Measurements from ENCODE around the gene WWC2.

WWC2 gene

DNA sequence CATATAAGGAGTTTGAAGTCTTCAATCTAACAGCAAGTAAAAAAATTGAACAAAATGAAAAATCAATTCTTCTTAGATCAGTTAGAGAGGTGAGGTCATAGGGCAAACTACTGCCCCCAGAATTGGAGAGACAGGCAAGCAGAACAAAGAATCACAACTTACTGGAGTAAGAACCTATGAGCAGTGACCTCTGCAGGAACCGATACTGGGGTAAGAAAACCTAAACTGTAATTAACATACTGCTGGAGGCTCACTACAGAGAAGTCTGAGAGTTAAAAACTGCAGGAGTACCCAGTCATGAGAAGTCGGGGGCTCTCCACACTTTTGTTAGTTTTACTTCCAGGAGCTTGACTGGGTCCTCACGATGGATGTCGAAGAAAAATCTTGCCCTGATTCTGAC, 205.0 kb downstream of the WWC2 start:
- no CpG with 5 or more reads among the region's 4 CpGs for WGBS (ENCODE audit: insufficient coverage, insufficient read length)
- no peaks in the 10 kb centered on the region for H3K4me1 ChIP-seq (ENCODE audit: control insufficient read depth, insufficient read depth, low read length)
- H3K27ac ChIP-seq (ENCODE audit: low read length), result no peak overlapping the region
- H3K36me3 ChIP-seq (ENCODE audit: control insufficient read depth, insufficient read depth, low read length), result no peaks in the 10 kb centered on the region
- H3K4me3 ChIP-seq (ENCODE audit: low read length), result no peak overlapping the region
- no peaks in the 10 kb centered on the region for H3K9me3 ChIP-seq (ENCODE audit: control insufficient read depth, insufficient read depth, low read length)
- H3K27me3 ChIP-seq (ENCODE audit: control insufficient read depth, insufficient read depth, low read length), result no peaks in the 10 kb centered on the region
- no peak for DNase-seq (ENCODE audit: low read depth, low spot score)

DNA sequence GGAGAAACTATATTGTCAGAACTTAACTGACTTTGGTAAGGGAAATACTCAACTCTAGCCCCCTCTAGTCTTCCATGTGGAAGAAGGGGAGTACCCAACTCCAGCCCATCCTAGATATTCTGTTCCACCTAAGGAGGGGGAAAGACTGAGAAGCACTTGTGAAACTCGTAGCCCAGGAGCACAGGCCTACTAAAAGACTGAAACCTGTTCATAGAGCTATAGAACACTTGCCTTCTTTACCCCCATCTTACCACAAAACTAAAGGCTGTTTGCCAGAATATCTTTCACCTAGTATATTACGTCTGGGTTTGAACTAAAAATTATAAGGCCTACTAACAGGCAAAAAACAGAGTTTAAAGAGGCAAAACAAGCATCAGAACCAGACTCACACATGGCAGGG, 205.5 kb downstream of the WWC2 start:
- Histone ChIP-seq H3K27ac (ENCODE audit: low read length) (no peak overlapping the region), H3K9me3 (ENCODE audit: control insufficient read depth, insufficient read depth, low read length) (no peaks in the 10 kb centered on the region), H3K4me1 (ENCODE audit: control insufficient read depth, insufficient read depth, low read length) (no peaks in the 10 kb centered on the region), H3K4me3 (ENCODE audit: low read length) (no peak overlapping the region), H3K36me3 (ENCODE audit: control insufficient read depth, insufficient read depth, low read length) (no peaks in the 10 kb centered on the region), H3K27me3 (ENCODE audit: control insufficient read depth, insufficient read depth, low read length) (no peaks in the 10 kb centered on the region)
- no CpG with 5 or more reads among the region's 2 CpGs for WGBS (ENCODE audit: insufficient coverage, insufficient read length)
- DNase-seq (ENCODE audit: low read depth, low spot score), result no peak

DNA sequence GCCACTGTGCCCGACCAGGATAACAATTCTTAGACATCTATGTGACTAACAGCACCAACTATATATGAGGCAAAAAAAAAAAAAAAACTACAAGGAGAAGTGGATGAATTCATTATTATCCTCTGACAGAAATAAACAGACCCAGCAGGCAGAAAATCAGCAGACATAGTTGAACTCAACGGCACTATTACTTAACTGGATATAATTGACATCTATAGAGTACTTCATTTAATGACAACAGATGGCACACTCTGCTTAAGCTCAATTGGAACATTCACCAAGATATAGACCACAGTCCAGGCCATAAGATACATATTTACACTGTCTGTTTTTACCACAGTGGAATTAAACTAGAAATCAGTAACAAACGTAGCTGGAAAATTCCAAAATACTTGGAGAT, 207.8 kb downstream of the WWC2 start:
- H3K9me3 ChIP-seq (ENCODE audit: control insufficient read depth, insufficient read depth, low read length), result no peaks in the 10 kb centered on the region
- no peak for DNase-seq (ENCODE audit: low read depth, low spot score)
- no CpG with 5 or more reads among the region's 3 CpGs for WGBS (ENCODE audit: insufficient coverage, insufficient read length)

DNA sequence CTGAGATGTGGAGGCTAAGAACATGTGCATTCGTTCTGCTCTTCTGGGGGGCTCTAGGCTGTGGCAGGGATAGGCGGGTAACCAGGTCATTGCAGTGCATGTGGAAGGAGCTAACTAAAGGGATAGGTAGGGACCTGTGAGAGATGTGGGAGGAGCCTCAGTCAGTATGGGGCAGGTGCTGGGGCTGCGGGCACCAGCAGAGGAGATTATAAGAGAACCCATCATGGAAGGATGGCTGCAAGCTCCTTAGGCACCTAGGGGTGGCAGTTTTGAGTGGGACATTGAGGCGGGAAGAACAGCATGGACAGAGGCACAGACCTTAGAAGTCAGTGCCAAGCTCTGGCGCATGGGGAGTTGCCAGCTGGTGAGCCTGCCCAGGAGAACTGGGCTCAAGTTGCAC, 213.8 kb downstream of the WWC2 start:
- Histone ChIP-seq H3K36me3 (ENCODE audit: control insufficient read depth, insufficient read depth, low read length) (peaks cover 7% of the 10 kb centered on the region; the same call in 1 of the 2 replicates), H3K27me3 (ENCODE audit: control insufficient read depth, insufficient read depth, low read length) (no peaks in the 10 kb centered on the region), H3K4me3 (ENCODE audit: low read length) (no peak overlapping the region), H3K9me3 (ENCODE audit: control insufficient read depth, insufficient read depth, low read length) (no peaks in the 10 kb centered on the region), H3K4me1 (ENCODE audit: control insufficient read depth, insufficient read depth, low read length) (no peaks in the 10 kb centered on the region), H3K27ac (ENCODE audit: low read length) (no peak overlapping the region)
- no peak for DNase-seq (ENCODE audit: low read depth, low spot score)
- WGBS (ENCODE audit: insufficient coverage, insufficient read length), result no CpG with 5 or more reads among the region's 5 CpGs

More for the DNA sequence above, 207.8 kb downstream of the WWC2 start:
- Histone ChIP-seq H3K36me3 (ENCODE audit: control insufficient read depth, insufficient read depth, low read length) (no peaks in the 10 kb centered on the region; the same call in 1 of the 2 replicates), H3K4me3 (ENCODE audit: low read length) (no peak overlapping the region), H3K27ac (ENCODE audit: low read length) (no peak overlapping the region), H3K4me1 (ENCODE audit: control insufficient read depth, insufficient read depth, low read length) (no peaks in the 10 kb centered on the region), H3K27me3 (ENCODE audit: control insufficient read depth, insufficient read depth, low read length) (no peaks in the 10 kb centered on the region)

DNA sequence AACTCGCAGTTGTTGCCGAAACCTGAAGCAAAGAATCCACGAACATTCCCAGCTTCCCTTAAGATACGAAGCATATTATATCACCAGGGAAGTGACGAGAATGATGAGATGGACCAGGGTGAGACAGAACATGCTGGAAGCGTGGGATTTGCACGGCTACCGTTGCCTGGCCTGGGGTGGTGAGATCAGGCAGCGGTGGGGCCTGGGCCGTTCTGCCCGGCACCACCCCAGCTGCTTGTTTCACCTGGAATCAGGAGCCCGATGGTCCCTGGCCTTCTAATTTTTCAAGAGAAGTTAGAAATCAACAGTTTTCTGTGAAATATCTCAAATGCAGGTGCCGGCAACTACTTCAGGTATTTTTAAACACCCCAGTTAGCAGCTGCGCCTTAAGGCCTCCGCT, 215.3 kb downstream of the WWC2 start:
- H3K27ac ChIP-seq (ENCODE audit: low read length), result no peak overlapping the region
- H3K36me3 ChIP-seq (ENCODE audit: control insufficient read depth, insufficient read depth, low read length), result peaks cover 7% of the 10 kb centered on the region; the same call in 1 of the 2 replicates
- H3K27me3 ChIP-seq (ENCODE audit: control insufficient read depth, insufficient read depth, low read length), result no peaks in the 10 kb centered on the region
- H3K4me3 ChIP-seq (ENCODE audit: low read length), result no peak overlapping the region
- H3K4me1 ChIP-seq (ENCODE audit: control insufficient read depth, insufficient read depth, low read length), result no peaks in the 10 kb centered on the region
- no CpG with 5 or more reads among the region's 15 CpGs for WGBS (ENCODE audit: insufficient coverage, insufficient read length)
- no peak for DNase-seq (ENCODE audit: low read depth, low spot score)
- no peaks in the 10 kb centered on the region for H3K9me3 ChIP-seq (ENCODE audit: control insufficient read depth, insufficient read depth, low read length)

DNA sequence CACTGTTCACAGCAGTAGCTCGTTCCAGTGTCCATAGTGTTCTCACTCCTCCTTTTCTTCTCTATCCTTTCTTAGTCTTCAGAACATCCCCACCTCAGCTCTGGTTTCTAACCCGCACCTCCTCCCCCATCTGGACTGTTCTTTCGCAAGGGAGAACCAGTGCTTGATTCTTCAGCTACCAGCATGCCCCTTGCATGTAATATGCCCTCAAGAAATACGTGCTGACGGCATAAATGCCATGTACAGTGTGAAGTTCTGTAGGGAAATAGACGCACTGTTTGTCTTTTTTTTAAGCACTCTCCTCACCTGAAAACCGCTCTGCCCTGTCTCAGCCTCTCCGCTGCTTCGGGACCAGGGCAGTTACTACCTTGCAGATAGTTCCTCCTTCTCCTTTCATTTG, 215.7 kb downstream of the WWC2 start:
- WGBS (ENCODE audit: insufficient coverage, insufficient read length), result no CpG with 5 or more reads among the region's 9 CpGs
- Histone ChIP-seq H3K27ac (ENCODE audit: low read length) (no peak overlapping the region), H3K9me3 (ENCODE audit: control insufficient read depth, insufficient read depth, low read length) (no peaks in the 10 kb centered on the region), H3K4me1 (ENCODE audit: control insufficient read depth, insufficient read depth, low read length) (no peaks in the 10 kb centered on the region), H3K4me3 (ENCODE audit: low read length) (no peak overlapping the region), H3K36me3 (ENCODE audit: control insufficient read depth, insufficient read depth, low read length) (peaks cover 7% of the 10 kb centered on the region; the same call in 1 of the 2 replicates), H3K27me3 (ENCODE audit: control insufficient read depth, insufficient read depth, low read length) (no peaks in the 10 kb centered on the region)
- no peak for DNase-seq (ENCODE audit: low read depth, low spot score)

DNA sequence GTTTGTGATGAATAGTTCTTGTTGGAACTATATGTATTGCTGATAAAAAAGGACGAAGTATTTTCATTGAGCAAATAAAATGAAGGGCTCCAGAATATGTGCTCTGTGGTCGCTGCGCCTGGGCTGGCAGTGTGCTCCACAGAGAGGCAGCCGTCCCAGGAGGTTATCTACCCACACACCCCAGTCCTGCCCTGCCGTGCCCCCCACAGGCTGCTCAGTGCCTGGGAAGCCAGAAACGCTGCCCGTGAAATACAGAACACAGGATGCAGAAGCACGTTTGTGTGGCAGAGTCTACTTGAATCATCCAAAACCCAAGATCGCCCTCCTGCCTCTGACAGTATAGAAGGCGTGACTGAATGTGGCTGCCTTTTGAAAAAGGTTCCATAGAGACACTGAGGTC, 219.6 kb downstream of the WWC2 start:
- Histone ChIP-seq H3K27me3 (ENCODE audit: control insufficient read depth, insufficient read depth, low read length) (no peaks in the 10 kb centered on the region), H3K4me1 (ENCODE audit: control insufficient read depth, insufficient read depth, low read length) (no peaks in the 10 kb centered on the region)

DNA sequence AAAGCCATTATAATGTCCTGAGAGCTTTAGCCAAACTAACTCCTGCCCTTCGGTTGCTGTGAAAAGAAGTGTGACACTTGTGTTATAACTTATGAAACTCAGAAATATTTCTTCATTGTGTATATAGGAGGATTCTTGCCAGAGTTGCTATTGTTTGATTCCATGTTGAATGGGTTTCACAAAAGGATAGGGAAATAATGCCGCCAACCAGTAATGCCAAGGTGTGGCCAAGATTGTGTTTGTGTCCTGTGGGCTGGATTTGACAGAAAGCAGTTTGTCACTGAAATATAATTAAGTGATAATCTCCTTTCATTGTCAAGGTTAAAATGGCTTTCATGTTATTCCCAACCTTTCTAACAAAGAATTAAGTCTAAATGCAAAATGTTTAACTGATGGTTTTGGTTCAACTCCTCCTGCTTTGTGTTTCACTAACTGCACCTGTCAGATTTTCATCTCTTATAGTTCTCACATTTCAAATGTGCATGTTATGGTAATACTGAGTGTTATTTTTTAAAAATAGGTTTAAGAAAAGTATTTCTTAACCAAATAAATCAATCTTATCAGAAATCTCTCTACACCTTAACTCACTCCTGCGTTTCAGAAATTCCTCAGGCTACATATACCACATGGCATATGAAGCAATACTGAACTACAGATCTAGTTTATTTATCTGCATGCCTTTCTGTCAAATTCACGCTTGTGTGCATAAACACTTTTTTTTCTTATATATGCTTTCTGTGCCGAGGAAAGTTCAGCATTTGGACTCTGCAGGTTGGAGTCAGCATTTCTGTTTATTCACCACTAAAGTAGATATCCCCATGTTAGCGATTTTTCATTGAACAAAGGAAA, 221.4 kb downstream of the WWC2 start, which contains the start of gene CLDN22:
Gene CLDN22, minus strand, starts transcription at position 66 of the 849 bp plus-strand sequence. Its CDS starts 58 bp downstream, at position 8.
- Histone ChIP-seq H3K27ac (ENCODE audit: low read length) (no peak within 1 kb of the TSS), H3K36me3 (ENCODE audit: control insufficient read depth, insufficient read depth, low read length) (0 out of 2 replicates have a peak, but pooled peaks cover 3% of the 10 kb centered on the region), H3K4me3 (ENCODE audit: low read length) (no peak within 1 kb of the TSS), H3K9me3 (ENCODE audit: control insufficient read depth, insufficient read depth, low read length) (no peaks in the 10 kb centered on the region), H3K4me1 (ENCODE audit: control insufficient read depth, insufficient read depth, low read length) (no peaks in the 10 kb centered on the region), H3K27me3 (ENCODE audit: control insufficient read depth, insufficient read depth, low read length) (no peaks in the 10 kb centered on the region)
- DNase-seq (ENCODE audit: low read depth, low spot score), result no peak
- WGBS (ENCODE audit: insufficient coverage, insufficient read length), result no CpG with 5 or more reads among the region's 6 CpGs

More for the DNA sequence above, 219.6 kb downstream of the WWC2 start:
- Histone ChIP-seq H3K4me3 (ENCODE audit: low read length) (no peak overlapping the region), H3K9me3 (ENCODE audit: control insufficient read depth, insufficient read depth, low read length) (no peaks in the 10 kb centered on the region), H3K27ac (ENCODE audit: low read length) (no peak overlapping the region), H3K36me3 (ENCODE audit: control insufficient read depth, insufficient read depth, low read length) (0 out of 2 replicates have a peak, but pooled peaks cover 3% of the 10 kb centered on the region)
- no peak for DNase-seq (ENCODE audit: low read depth, low spot score)
- WGBS (ENCODE audit: insufficient coverage, insufficient read length), result no CpG with 5 or more reads among the region's 10 CpGs

DNA sequence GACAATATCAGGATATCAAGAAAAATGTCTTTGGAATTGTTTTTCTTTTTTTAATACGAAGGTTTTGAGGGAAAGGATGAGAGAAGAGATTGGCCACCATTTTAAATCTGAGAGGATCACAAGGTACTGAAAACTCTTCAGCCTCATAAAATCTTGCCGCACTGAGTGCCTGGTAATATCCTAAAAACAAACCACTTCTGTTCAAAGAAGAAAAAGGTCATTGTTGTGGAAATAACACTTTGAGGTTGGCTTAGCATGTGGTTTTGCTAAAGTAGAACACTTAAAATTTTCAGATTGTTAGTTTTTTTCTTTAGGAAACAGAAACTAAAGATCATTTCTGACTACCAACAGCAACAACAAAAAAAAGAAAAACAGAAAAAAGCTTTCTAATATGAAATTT, 222.0 kb downstream of the WWC2 start:
- no peaks in the 10 kb centered on the region for H3K4me1 ChIP-seq (ENCODE audit: control insufficient read depth, insufficient read depth, low read length)
- no peak overlapping the region for H3K4me3 ChIP-seq (ENCODE audit: low read length)
- H3K27ac ChIP-seq (ENCODE audit: low read length), result no peak overlapping the region
- no peaks in the 10 kb centered on the region for H3K9me3 ChIP-seq (ENCODE audit: control insufficient read depth, insufficient read depth, low read length)
- no peaks in the 10 kb centered on the region for H3K27me3 ChIP-seq (ENCODE audit: control insufficient read depth, insufficient read depth, low read length)
- no peak for DNase-seq (ENCODE audit: low read depth, low spot score)
- WGBS (ENCODE audit: insufficient coverage, insufficient read length), result no CpG with 5 or more reads among the region's 2 CpGs
- no peaks in the 10 kb centered on the region for H3K36me3 ChIP-seq (ENCODE audit: control insufficient read depth, insufficient read depth, low read length)

DNA sequence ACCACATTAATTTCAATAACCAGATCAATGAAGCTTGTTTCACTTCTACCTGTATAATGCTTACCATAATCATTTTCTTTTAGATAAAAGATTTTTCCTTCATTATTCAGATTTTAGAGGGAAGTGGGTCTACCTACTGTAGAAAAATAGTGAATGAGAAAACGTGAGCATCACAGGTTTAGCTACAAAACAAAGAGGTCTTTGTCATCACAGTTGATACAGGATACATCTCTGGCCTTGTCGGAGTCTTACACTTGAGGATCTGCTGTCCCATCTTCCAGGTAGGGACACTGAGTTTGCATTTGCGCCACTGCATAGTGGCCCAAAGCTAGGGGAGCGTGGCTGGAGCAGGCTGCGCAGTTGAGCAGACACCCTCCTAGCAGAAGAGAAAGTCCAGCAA, 222.5 kb downstream of the WWC2 start:
- no peaks in the 10 kb centered on the region for H3K4me1 ChIP-seq (ENCODE audit: control insufficient read depth, insufficient read depth, low read length)
- H3K27ac ChIP-seq (ENCODE audit: low read length), result no peak overlapping the region
- no peaks in the 10 kb centered on the region for H3K27me3 ChIP-seq (ENCODE audit: control insufficient read depth, insufficient read depth, low read length)
- WGBS (ENCODE audit: insufficient coverage, insufficient read length), result no CpG with 5 or more reads among the region's 5 CpGs
- no peak for DNase-seq (ENCODE audit: low read depth, low spot score)
- H3K9me3 ChIP-seq (ENCODE audit: control insufficient read depth, insufficient read depth, low read length), result no peaks in the 10 kb centered on the region
- H3K4me3 ChIP-seq (ENCODE audit: low read length), result no peak overlapping the region; the same call in 1 of the 2 replicates
- H3K36me3 ChIP-seq (ENCODE audit: control insufficient read depth, insufficient read depth, low read length), result no peaks in the 10 kb centered on the region
